ENCODE results near the gene ARHGAP25.

The ARHGAP25 gene

GRCh38 chr2:68744366-68744912, 9.8 kb downstream of the ARHGAP25 start:
- no peak for DNase-seq

- DNase-seq, result no peak
These were observed 10.4 kb downstream of the ARHGAP25 start for GRCh38 chr2:68745006-68745405.

- DNase-seq, result no peak
These were observed 11.8 kb downstream of the ARHGAP25 start for GRCh38 chr2:68746408-68746807.

GRCh38 chr2:68747413-68747812, 12.8 kb downstream of the ARHGAP25 start:
- DNase-seq, result no peak

GRCh38 chr2:68747900-68748299, 13.3 kb downstream of the ARHGAP25 start:
- no peak for DNase-seq

- no peak for DNase-seq
These were observed 14.0 kb downstream of the ARHGAP25 start for GRCh38 chr2:68748568-68748967.

GRCh38 chr2:68749345-68749744, 14.7 kb downstream of the ARHGAP25 start:
- DNase-seq, result no peak

GRCh38 chr2:68750592-68751396, 16.2 kb downstream of the ARHGAP25 start:
- no peak for DNase-seq

- peak; percentile 85 for DNase-seq
These were observed 17.1 kb downstream of the ARHGAP25 start for GRCh38 chr2:68751397-68752339.

- no peak for DNase-seq
These were observed 18.7 kb downstream of the ARHGAP25 start for GRCh38 chr2:68753318-68753717.

GRCh38 chr2:68755071-68755470, 20.5 kb downstream of the ARHGAP25 start:
- DNase-seq, result no peak

- DNase-seq, result no peak
These were observed 21.6 kb downstream of the ARHGAP25 start for GRCh38 chr2:68756178-68756577.

- no peak for DNase-seq
These were observed 22.5 kb downstream of the ARHGAP25 start for GRCh38 chr2:68757081-68757480.

GRCh38 chr2:68762100-68762499, 27.5 kb downstream of the ARHGAP25 start:
- no peak for DNase-seq

GRCh38 chr2:68762665-68763064, 28.1 kb downstream of the ARHGAP25 start:
- no peak for DNase-seq

GRCh38 chr2:68764041-68764805, 29.6 kb downstream of the ARHGAP25 start:
- no peak for DNase-seq

GRCh38 chr2:68764806-68765311, 30.2 kb downstream of the ARHGAP25 start:
- DNase-seq, result no peak

GRCh38 chr2:68765739-68766375, 31.2 kb downstream of the ARHGAP25 start:
- no peak for DNase-seq

- no peak for DNase-seq
These were observed 31.8 kb downstream of the ARHGAP25 start for GRCh38 chr2:68766376-68766845.

- DNase-seq, result no peak
These were observed 32.7 kb downstream of the ARHGAP25 start for GRCh38 chr2:68767031-68767961.

GRCh38 chr2:68767996-68768395, 33.4 kb downstream of the ARHGAP25 start:
- DNase-seq, result no peak

Data from NCI-H146 (cell line).